KMS-11 (cell line): Measurements from ENCODE around the gene PRF1.
"Not testable (repeated sequence)": the region's sequence is repeated elsewhere in the genome, so short reads cannot be mapped to it uniquely, and the experiment has no call there.

ENCODE experiments used
- H2AFZ ChIP-seq: fragments of 200-600 bp; sonication (generic); 2 replicates; pipeline ENCODE4 v1.6.1; 2016; ENCODE audit warnings: antibody characterized with exemption, mixed run types, low read depth
- H3K27ac ChIP-seq: fragments of 200-600 bp; sonication (generic); 2 replicates; pipeline ENCODE4 v1.6.1; 2016; ENCODE audit warnings: mild to moderate bottlenecking, mixed run types
- H3K27me3 ChIP-seq: fragments of 200-600 bp; sonication (generic); 2 replicates; pipeline ENCODE4 v1.6.1; 2017; ENCODE audit warnings: mild to moderate bottlenecking, low read depth, mixed run types, moderate library complexity; ENCODE audit not compliant: insufficient read depth
- H3K36me3 ChIP-seq: fragments of 200-600 bp; sonication (generic); 2 replicates; pipeline ENCODE4 v1.6.1; 2017; ENCODE audit warnings: mild to moderate bottlenecking, mixed run types; ENCODE audit not compliant: insufficient read depth
- H3K4me1 ChIP-seq: fragments of 200-600 bp; sonication (generic); 2 replicates; pipeline ENCODE4 v1.6.1; 2016; ENCODE audit warnings: mild to moderate bottlenecking, low read depth, mixed run types; ENCODE audit not compliant: poor library complexity, severe bottlenecking
- H3K4me2 ChIP-seq: fragments of 200-600 bp; sonication (generic); 2 replicates; pipeline ENCODE4 v1.7.0; 2016; ENCODE audit warnings: mild to moderate bottlenecking, mixed run types
- H3K4me3 ChIP-seq: fragments of 200-600 bp; sonication (generic); IDR thresholded peaks from 2 replicates; pipeline ENCODE4 v1.6.1; 2017; ENCODE audit warnings: low read depth, low read length, mixed read lengths; ENCODE audit not compliant: insufficient read depth
- H3K79me2 ChIP-seq: fragments of 200-600 bp; sonication (generic); 2 replicates; pipeline ENCODE4 v1.6.1; 2016; ENCODE audit warnings: low read depth, mixed run types; ENCODE audit not compliant: insufficient read depth
- H3K9ac ChIP-seq: fragments of 200-600 bp; sonication (generic); 2 replicates; pipeline ENCODE4 v1.6.1; 2016; ENCODE audit warnings: mild to moderate bottlenecking, mixed run types
- H4K20me1 ChIP-seq: fragments of 200-600 bp; sonication (generic); 2 replicates; pipeline ENCODE4 v1.6.1; 2016; ENCODE audit warnings: mild to moderate bottlenecking, mixed run types; ENCODE audit not compliant: insufficient read depth
- TF ChIP-seq, protein P1 (sequence below): fragments of 200-600 bp; sonication (generic); conservative IDR thresholded peaks from 2 replicates; pipeline ENCODE4 v1.6.1; 2017; ENCODE audit warnings: low read depth, mild to moderate bottlenecking, antibody characterized with exemption, low read length, moderate library complexity, mixed read lengths

PRF1 gene

DNA sequence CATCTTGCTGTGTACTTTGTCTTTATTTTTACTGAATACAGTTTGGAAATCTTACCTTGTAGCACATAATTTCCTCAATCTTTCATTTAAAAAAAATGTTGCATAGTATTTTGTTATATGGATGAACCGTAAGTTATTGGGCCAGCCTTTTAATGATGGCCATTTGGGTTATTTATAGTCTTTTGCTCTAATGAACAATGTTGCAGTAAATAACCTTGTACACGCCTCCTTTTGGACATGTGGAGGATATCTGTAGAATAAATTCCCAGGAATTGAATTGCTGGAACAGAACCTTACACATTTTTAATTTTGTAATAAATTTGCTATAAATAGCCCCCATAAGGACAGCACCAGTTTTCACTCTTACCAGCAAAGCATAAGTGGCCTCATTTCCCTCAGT lies 12.7 kb upstream of the PRF1 start:
- H3K4me1 ChIP-seq = no peaks in the 10 kb centered on the region
- H3K27ac ChIP-seq = no peak overlapping the region
- H3K4me3 ChIP-seq = no peak overlapping the region
- no peaks in the 10 kb centered on the region for H3K36me3 ChIP-seq
- H4K20me1 ChIP-seq = no peaks in the 10 kb centered on the region
- H3K9ac ChIP-seq = no peak overlapping the region
- H3K4me2 ChIP-seq = no peak overlapping the region
- H2AFZ ChIP-seq = no peak overlapping the region
- H3K79me2 ChIP-seq = no peaks in the 10 kb centered on the region
- TF ChIP-seq, protein P1, sequence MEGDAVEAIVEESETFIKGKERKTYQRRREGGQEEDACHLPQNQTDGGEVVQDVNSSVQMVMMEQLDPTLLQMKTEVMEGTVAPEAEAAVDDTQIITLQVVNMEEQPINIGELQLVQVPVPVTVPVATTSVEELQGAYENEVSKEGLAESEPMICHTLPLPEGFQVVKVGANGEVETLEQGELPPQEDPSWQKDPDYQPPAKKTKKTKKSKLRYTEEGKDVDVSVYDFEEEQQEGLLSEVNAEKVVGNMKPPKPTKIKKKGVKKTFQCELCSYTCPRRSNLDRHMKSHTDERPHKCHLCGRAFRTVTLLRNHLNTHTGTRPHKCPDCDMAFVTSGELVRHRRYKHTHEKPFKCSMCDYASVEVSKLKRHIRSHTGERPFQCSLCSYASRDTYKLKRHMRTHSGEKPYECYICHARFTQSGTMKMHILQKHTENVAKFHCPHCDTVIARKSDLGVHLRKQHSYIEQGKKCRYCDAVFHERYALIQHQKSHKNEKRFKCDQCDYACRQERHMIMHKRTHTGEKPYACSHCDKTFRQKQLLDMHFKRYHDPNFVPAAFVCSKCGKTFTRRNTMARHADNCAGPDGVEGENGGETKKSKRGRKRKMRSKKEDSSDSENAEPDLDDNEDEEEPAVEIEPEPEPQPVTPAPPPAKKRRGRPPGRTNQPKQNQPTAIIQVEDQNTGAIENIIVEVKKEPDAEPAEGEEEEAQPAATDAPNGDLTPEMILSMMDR = no peak
- H3K27me3 ChIP-seq = no peaks in the 10 kb centered on the region

DNA sequence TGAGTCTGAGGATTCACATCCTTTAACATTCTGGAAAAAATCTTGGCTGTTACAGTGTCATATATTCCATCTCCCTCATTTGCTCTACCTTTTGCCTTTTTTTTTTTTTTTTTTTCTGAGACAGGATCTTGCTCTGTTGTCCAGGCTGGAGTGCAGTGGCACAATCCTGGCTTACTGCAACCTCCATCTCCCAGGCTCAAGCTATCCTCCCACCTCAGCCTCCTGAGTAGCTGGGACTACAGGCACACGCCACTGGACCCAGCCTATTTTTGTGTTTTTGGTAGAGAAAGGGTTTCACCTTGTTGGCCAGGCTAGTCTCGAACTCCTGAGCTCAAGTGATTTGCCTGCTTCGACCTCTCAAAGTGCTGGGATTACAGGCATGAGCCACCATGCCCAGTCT lies 11.8 kb upstream of the PRF1 start:
- H3K4me1 ChIP-seq, H3K79me2 ChIP-seq, H3K9ac ChIP-seq: not testable (repeated sequence)

DNA sequence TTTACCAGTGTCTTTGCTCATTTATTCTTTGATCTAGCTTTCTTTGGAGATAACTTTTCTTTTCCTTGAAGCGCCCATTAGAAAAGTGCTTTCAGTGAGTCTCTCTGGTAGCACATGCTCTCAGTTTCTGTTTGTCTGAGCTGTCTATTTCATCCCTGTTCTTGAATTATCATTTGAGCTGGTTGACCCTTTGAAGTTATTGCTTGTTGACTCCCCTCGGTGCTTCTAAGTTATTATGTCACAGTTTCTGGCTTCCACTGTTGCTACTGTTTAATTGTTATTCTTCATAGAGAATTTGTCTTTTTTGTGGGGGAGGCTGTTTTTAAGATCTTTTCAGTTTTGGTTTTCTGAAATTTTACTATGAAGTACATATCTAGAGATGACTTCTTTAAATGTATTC lies 11.4 kb upstream of the PRF1 start:
- Histone ChIP-seq H3K79me2 (no peaks in the 10 kb centered on the region), H3K4me1 (no peaks in the 10 kb centered on the region)

More for the DNA sequence above, 11.8 kb upstream of the PRF1 start:
- not testable (repeated sequence) for H4K20me1 ChIP-seq, H3K27me3 ChIP-seq, H3K4me2 ChIP-seq, H3K36me3 ChIP-seq, H3K4me3 ChIP-seq, H3K27ac ChIP-seq, H2AFZ ChIP-seq

DNA sequence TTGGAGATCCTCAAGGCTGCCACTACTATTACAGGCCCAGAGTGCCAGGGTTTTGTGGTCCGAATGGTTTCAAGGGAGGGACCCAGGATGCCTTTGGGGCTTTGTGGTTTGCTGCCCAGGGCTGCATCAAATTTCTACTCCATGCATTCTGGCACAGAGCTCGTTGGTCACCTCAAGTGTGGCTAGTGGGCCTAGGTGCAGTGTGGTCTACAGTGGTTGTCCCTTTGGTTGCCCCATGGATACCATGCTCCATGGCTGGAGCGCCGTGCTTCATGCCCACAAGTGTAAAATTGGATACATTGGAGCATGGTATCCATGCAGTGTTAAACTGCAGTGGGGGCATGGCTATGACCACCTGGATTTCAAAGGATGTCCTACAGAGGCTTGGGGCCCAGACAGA lies 5.4 kb upstream of the PRF1 start:
- no peak overlapping the region for H2AFZ ChIP-seq
- H3K27ac ChIP-seq = no peak overlapping the region
- H3K27me3 ChIP-seq = no peaks in the 10 kb centered on the region
- TF ChIP-seq, protein P1 = no peak
- H3K4me3 ChIP-seq = no peak overlapping the region
- H3K9ac ChIP-seq = no peak overlapping the region
- no peaks in the 10 kb centered on the region for H3K79me2 ChIP-seq
- H3K36me3 ChIP-seq = no peaks in the 10 kb centered on the region
- no peak overlapping the region for H3K4me2 ChIP-seq
- H3K4me1 ChIP-seq = no peaks in the 10 kb centered on the region
- no peaks in the 10 kb centered on the region for H4K20me1 ChIP-seq

More for the DNA sequence above, 11.4 kb upstream of the PRF1 start:
- H3K27ac ChIP-seq = no peak overlapping the region
- H3K4me3 ChIP-seq = no peak overlapping the region
- H4K20me1 ChIP-seq = no peaks in the 10 kb centered on the region
- H3K9ac ChIP-seq = no peak overlapping the region
- TF ChIP-seq, protein P1 = no peak
- no peak overlapping the region for H3K4me2 ChIP-seq
- no peaks in the 10 kb centered on the region for H3K36me3 ChIP-seq
- no peak overlapping the region; the same call in 1 of the 2 replicates for H2AFZ ChIP-seq
- no peaks in the 10 kb centered on the region for H3K27me3 ChIP-seq

DNA sequence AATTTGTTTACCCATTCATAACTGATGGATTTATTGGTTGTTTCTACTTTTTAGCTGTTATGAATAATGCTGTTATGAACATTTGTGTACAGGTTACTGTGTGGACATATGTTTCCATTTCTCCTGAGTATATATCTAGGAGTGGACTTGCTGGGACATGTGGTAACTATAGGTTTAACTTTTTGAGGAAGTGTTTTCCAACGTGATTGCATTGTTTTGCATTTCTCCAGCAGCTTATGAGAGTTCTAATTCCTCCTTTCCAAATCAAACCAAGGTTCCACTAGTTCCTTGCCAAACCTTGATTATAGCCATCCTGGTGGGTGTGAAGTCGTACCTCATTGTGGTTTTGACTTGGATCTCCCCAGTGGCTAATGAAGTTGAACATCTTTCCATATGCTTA lies 2.6 kb upstream of the PRF1 start:
- Histone ChIP-seq H3K27me3 (no peaks in the 10 kb centered on the region), H3K4me1 (no peaks in the 10 kb centered on the region), H4K20me1 (no peaks in the 10 kb centered on the region), H2AFZ (no peak overlapping the region), H3K79me2 (no peaks in the 10 kb centered on the region), H3K4me2 (no peak overlapping the region), H3K36me3 (no peaks in the 10 kb centered on the region), H3K4me3 (no peak overlapping the region), H3K9ac (no peak overlapping the region), H3K27ac (no peak overlapping the region)
- TF ChIP-seq, protein P1 = no peak
